CD4-positive, alpha-beta T cell treated with Interleukin-6 for 4 hours (primary cell): ENCODE measurements around the gene CFAP46.
"Not testable (repeated sequence)": the region's sequence is repeated elsewhere in the genome, so short reads cannot be mapped to it uniquely, and the experiment has no call there.

Experiments
- DNase-seq: peaks from one replicate; pipeline ENCODE4 v3.0.0-alpha.2; 2020; ENCODE audit warnings: mixed read lengths

The CFAP46 gene

DNA sequence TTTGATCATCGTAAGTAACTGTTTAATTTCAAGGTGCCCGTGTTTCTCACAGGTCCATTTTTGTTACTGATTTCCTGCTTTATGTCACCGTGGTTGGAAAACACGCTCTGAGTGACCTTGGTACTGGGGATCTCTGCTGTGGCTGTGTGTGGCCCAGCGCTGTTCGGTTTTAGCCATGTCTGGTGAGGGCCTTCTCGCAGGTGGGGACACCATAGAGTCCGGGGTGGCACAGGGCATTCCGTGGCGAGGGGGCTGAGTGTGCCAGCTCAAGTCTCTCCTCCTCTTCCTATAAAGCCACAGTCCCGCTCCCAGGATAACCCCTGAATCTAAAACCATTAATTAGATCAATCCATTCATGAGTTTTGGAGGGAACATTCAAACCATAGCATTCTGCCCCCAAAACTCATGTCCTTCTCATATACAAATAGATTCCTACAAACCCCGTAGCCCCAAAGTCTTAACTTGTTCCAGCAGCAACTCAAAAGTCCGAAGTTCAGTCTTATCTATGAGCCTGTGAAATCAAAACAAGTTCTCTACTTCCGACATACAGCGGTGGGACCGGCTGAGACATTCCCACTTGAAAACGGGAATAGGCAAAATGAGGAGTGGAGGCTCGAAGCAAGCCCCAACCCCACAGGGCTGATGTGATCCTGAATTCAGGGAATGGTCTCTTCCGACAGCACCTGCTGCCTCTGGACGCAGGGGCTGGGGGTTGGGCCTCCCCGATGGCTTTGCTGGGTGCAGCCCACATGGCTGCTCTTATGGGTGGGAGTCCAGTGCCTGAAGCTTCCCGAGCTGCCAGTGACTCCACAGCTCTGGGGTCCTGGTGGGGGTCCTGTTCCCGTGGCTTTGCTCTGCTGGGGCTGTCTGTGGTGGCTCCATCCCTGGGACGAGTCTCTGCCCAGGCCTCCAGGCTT lies 101.4 kb downstream of the CFAP46 start:
- no peak for DNase-seq

- DNase-seq: no peak
These were observed 103.3 kb downstream of the CFAP46 start for GRCh38 chr10:132839061-132839460.

- DNase-seq: no peak
These were observed 103.9 kb downstream of the CFAP46 start for GRCh38 chr10:132838346-132838970.

- no peak for DNase-seq
These were observed 104.5 kb downstream of the CFAP46 start for GRCh38 chr10:132837905-132838304.

DNA sequence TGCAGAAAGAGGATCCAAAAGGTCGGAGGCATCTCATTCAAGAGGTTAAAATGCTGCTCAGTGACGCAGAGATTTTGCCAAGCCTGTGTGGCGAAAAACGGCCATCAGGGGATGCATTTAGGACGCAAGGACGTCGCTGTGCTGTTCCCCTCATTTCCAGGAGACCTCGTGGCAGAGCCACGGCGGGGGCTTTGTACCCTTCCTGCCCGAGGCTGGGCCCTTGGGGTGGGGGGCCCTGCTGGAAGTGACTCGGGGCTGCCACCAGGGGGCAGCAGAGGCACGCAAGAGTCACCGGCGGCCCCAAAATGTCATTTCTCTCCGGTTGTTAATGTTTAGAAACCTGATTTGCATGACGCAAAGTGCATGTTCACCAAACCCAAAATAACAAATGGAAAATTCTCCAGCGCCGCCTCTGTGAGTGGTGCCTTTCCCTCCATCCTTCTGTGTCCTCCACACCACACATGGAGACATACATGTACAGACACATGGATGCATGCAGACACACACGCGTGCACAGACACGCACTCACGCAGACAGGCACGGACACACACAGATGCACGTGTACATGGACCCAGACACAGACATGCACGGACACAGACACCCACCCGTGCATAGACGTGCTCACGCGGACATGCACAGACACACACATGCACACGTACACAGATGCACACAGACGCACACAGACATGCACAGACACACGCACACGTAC lies 105.4 kb downstream of the CFAP46 start:
- DNase-seq: peak; percentile 61

- DNase-seq: no peak
These were observed 106.0 kb downstream of the CFAP46 start for GRCh38 chr10:132836248-132836831.

- no peak for DNase-seq
These were observed 106.5 kb downstream of the CFAP46 start for GRCh38 chr10:132835848-132836233.

DNA sequence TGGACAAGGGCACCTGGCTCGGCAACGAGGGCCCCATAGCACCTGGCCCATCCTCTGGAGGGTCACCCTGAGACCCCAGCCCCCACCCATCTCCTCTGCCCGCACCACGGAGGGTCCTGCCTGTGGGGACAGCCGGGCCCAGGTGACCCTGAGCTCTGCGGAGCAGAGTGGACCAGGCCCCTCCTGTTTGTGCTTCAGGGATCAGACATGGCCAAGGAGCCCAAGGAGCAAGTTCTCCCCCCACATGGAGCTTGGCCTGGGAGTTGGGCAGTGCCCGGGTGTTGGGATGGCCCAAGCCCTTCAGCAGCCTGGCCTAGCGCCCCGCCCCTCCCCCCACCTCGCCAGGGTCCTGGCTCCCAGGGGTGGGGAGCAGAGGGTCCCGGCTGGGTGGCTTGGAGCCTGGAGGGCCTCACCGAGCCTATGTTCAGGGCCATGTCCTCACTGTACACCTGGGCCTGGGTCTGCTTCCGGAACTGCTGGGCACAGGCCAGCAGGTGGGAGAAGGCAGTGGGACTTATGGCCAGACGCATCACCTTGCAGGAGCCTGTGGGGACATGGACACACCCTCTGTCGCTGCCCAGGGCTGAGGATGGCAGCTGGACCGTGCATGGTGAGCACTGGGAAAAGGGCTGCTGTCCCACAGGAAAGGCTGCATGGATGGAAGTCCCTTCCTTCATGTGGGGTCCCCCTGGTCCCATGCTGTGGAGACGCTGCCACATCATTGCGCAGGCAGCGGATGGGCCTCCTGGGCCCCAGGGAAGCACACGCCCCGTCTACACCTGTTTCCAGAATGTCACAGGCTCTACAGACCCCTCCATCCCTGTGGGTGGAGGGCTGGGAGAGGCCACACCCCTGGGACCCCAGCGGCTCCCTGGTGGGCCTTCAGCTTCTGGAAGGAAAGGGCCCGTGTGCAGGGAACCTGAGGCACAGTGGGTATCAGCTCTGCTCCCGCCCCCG lies 107.2 kb downstream of the CFAP46 start:
- DNase-seq: no peak

DNA sequence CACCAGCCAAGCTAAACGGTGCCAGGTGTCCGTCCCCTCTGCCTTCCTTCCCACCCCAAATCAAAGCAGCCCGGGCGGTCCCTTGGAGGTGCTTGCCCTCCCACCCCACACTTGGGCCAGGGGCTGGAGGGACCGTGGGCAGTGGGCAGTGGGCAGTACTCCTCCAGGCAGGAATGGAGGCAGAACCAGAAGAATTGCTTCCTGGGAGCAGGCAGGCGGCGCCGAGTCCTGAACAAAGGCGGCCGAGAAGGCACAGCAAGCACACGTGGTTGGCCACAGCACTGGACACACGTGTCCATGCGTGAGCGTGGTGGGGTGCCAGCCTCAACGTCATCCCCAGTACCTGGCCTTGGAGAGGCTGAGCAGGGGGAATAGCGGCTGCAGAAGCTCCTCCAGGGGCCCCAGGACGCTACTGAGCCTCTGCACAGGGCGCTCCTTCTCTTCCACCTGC lies 108.0 kb downstream of the CFAP46 start:
- DNase-seq: no peak

DNA sequence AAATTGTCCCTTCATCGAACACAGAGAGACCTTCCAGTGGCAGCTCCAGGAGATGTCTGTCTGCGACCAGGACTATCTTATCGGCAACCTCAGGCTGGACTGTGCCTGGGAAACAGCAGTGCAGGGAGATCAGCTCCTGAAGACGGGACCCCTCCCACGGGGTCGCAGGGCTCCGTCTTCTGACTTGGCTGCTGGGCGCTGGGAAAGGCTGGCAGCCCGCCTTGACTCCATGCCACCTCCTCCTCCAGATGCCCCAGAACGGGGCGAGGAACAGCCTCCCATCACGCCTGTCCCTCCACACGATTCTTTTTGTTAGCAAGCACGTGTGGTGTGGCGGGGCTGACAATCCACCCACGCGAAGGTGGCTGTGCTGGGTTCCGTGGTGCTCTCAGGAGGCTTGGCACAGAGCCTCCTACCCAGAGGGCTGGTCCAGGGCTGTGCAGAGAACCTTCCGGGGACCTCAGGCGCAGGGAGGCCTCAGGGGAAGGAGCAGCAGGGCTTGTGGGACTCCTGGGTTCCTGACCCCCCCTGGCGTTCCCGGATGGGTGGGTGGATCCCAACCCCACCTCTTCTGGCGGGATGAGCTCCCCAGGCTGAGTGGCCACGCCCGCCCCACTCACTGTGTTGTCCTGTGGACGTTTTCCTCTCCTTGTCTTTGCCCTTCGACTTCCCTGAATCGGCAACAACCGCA lies 108.8 kb downstream of the CFAP46 start:
- no peak for DNase-seq

GRCh38 chr10:132832186-132832969 lies 110.0 kb downstream of the CFAP46 start:
- no peak for DNase-seq

GRCh38 chr10:132829403-132829802 lies 113.0 kb downstream of the CFAP46 start:
- no peak for DNase-seq

GRCh38 chr10:132828681-132829080 lies 113.7 kb downstream of the CFAP46 start:
- DNase-seq: no peak

GRCh38 chr10:132827861-132828539 lies 114.4 kb downstream of the CFAP46 start:
- no peak for DNase-seq

DNA sequence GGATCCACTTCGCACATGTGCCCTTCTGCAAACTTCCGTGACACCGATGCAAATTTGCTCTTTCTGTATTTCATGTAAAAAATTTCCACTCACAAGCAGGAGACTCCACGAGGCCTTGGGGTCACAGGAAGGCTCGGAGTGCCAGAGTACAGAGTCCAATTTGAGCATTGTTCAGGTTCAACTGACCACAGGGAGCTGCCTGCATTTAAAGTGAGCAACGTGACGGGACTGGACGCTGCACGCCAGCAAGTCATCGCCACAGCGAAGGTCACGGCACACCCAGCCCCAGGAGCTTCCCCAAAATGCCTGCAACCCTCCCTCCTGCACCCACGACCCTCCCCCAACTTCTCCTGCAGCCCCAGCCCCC lies 115.0 kb downstream of the CFAP46 start:
- DNase-seq: no peak

- DNase-seq: no peak
These were observed 115.6 kb downstream of the CFAP46 start for GRCh38 chr10:132826524-132827422.

DNA sequence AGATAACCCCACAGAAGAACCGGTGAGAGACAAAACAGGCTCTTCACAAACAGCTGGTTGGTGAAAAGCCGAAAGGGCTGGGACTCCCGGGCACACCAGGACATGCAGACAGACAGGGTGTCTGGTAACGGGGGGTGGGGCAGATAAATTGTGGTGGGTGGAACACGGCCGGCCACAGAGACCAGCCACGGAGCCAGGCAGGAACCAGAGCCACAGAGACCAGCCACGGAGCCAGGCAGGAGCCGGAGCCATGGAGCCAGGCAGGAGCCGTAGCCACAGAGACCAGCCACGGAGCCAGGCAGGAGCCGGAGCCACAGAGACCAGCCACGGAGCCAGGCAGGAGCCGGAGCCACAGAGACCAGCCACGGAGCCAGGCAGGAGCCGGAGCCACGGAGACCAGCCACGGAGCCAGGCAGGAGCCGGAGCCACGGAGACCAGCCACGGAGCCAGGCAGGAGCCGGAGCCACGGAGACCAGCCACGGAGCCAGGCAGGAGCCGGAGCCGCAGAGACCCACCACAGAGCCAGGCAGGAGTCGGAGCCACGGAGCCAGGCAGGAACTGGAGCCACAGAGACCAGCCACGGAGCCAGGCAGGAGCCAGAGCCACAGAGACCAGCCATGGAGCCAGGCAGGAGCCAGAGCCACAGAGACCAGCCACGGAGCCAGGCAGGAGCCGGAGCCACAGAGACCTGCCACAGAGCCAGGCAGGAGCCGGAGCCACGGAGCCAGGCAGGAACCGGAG lies 116.4 kb downstream of the CFAP46 start:
- DNase-seq: not testable (repeated sequence)

DNA sequence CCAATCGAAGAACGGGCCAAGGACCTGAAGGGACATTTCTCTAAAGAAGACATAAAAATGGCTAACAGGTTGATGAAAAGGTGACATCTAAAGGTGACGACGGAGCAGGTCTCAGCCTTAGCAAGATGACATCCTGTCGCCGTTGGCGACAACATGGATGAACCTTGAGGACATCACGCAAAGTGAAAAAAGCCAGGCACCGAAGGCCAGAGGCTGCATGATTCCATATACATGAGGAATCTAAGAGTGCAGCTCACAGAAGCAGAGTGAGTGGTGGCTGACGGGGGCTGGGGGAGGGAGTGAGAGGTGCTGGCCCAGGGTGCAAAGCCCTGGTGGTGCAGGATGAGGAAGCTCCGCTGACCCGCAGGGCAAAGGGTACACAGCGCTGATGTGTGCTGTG lies 122.3 kb downstream of the CFAP46 start:
- no peak for DNase-seq
